HL-60 (cell line): ENCODE results near the gene OR4D10.

Experiments
- DNase-seq, 2 experiments: peaks; one replicate each; pipeline ENCODE4 v3.0.0-alpha.2; 2010 to 2020; ENCODE audit warnings: low read depth in 1 of 2, low spot score in 1 of 2
- H3K27ac ChIP-seq: fragments of 250-450 bp; sonication (Bioruptor Pico); replicated peaks from 2 replicates; pipeline ENCODE4 v1.5.1; 2020; ENCODE audit warnings: mild to moderate bottlenecking, moderate library complexity
- H3K27me3 ChIP-seq: fragments of 250-450 bp; sonication (Bioruptor Pico); 2 replicates; pipeline ENCODE4 v1.5.1; 2021; ENCODE audit warnings: mild to moderate bottlenecking, moderate library complexity; ENCODE audit not compliant: insufficient read depth, poor library complexity, severe bottlenecking
- H3K4me3 ChIP-seq: replicated peaks from 2 replicates; pipeline ENCODE4 v1.5.1; 2011; ENCODE audit warnings: mild to moderate bottlenecking, control low read depth, low read length; ENCODE audit not compliant: insufficient read depth
- CTCF ChIP-seq: IDR thresholded peaks from one replicate; pipeline ENCODE4 v1.5.1; 2011; ENCODE audit warnings: low read length, control low read depth, inconsistent platforms; ENCODE audit not compliant: insufficient read depth
- GABPA ChIP-seq: IDR thresholded peaks from 2 replicates; pipeline ENCODE4 v1.6.1; 2012; ENCODE audit warnings: low read depth
- POLR2AphosphoS5 ChIP-seq: IDR thresholded peaks from 2 replicates; pipeline ENCODE4 v1.6.1; 2012; ENCODE audit warnings: low read depth
- REST ChIP-seq: IDR thresholded peaks from 2 replicates; pipeline ENCODE4 v1.6.1; 2012; ENCODE audit warnings: low read depth; ENCODE audit not compliant: insufficient replicate concordance
- SPI1 ChIP-seq: IDR thresholded peaks from 2 replicates; pipeline ENCODE4 v1.6.1; 2012; ENCODE audit warnings: low read depth, mild to moderate bottlenecking, borderline replicate concordance
- long read RNA-seq: library from polyadenylated mRNA; unstranded; transcript quantifications from one replicate; pipeline ENCODE4 v2.0.0, GENCODE V29; 2020

Gene OR4D10
- long read RNA-seq, result 0 reads

GRCh38 chr11:59473015-59473414 lies at the start of gene OR4D10:
Gene OR4D10, plus strand, starts transcription at chr11:59473315. Its CDS starts 4,115 bp downstream, at chr11:59477430.
- Histone ChIP-seq H3K27me3 (peaks cover 3% of the 10 kb centered on the region), H3K27ac (no peak within 1 kb of the TSS), H3K4me3 (no peak within 1 kb of the TSS)
- TF ChIP-seq CTCF, result no peak
- TF ChIP-seq REST, result no peak
- no peak for TF ChIP-seq POLR2AphosphoS5
- TF ChIP-seq GABPA, result no peak
- TF ChIP-seq SPI1, result no peak
- DNase-seq, result no peak

DNA sequence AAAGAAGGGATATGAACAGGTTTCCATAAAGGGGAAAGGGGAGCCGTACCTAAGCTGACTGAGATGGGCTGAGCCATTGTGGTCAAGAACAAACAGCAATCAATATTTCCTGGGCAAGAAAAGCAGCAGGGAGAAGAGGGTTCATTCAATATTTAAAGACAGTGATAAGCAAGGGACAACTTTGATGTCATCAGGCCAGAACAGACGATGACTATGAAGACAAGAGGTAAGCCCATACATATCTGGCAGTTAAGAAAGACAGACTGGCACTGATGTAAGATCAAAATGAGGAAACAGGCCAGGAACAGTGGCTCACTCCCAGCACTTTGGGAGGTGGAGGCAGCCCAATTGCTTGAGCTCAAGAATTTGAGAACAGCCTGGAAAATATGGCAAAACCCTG lies 49.3 kb upstream of the OR4D10 start:
- no peak overlapping the region for H3K27ac ChIP-seq
- H3K4me3 ChIP-seq, result no peak overlapping the region
- no peaks in the 10 kb centered on the region for H3K27me3 ChIP-seq
- no peak for DNase-seq
- no peak for TF ChIP-seq GABPA
- no peak for TF ChIP-seq SPI1
- TF ChIP-seq CTCF, result no peak
- TF ChIP-seq POLR2AphosphoS5, result no peak
- no peak for TF ChIP-seq REST

DNA sequence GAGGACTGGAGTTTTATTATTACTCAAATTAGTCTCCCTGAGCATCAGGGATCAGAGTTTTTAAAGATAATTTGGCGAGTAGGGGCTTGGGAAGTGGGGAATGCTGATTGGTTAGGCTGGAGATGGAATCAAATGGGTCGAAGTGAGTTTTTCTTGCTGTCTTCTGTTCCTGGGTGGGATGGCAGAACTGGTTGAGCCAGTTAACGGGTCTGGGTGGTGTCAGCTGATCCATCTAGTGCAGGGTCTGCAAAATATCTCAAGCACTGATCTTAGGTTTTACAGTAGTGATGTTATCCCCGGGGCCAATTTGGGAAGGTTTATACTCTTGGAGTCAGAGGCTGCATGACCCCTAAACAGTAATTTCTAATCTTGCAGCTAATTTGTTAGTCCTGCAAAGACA lies 48.0 kb upstream of the OR4D10 start:
- H3K27me3 ChIP-seq, result no peaks in the 10 kb centered on the region
- H3K27ac ChIP-seq, result no peak overlapping the region
- DNase-seq, result no peak
- no peak overlapping the region for H3K4me3 ChIP-seq
- TF ChIP-seq GABPA (no peak), SPI1 (no peak)

DNA sequence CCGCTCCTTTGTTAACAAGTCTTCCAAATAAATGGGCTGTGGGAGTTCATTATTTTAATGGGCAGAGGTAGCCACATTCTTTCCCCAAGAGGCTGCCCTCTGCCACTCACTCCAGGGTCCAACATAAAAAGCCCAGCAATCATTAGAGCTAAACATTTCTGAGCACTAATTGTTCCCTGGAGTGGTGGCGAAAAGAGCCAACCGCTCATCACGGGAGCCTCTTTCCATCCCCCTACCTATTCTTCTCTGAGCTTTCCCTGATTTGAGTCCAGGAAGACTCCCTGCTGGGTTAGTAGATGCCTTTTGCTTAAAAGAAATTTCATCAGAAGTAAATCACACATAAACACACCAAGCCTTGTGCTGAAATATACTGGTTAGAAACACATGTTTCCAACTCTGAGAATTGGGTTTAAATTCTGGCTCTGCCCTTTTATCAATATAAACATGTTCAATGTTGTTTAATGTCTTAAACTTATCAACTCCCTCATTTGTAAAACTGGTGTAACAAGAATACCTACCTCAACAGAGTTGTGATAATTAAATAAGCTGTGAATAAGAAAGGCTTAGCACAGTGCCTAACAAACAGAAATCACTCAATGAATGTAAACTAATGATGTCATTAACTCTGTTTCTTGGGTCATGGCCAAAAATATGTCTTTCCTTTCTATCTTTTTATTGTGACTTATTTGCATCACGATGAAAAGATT lies 46.6 kb upstream of the OR4D10 start, which contains the start of gene OR5A2:
OR5A2 (minus strand) TSS at position 53 of the 707 bp plus-strand sequence. CDS start 3,460 bp downstream, outside the sequence.
- no peak within 1 kb of the TSS for H3K27ac ChIP-seq
- no peak for DNase-seq

More for the DNA sequence above, 46.6 kb upstream of the OR4D10 start, which contains the start of gene OR5A2:
- TF ChIP-seq GABPA (no peak), SPI1 (no peak), CTCF (no peak), REST (no peak), POLR2AphosphoS5 (no peak)
- peaks cover 3% of the 10 kb centered on the region for H3K27me3 ChIP-seq
- H3K4me3 ChIP-seq, result no peak within 1 kb of the TSS
